OCI-LY1 (cell line): ENCODE results near the gene NT5DC2.

ENCODE experiments used
- H2AFZ ChIP-seq: fragments of 200-600 bp; sonication (generic), shearing (Covaris generic); 2 replicates; pipeline ENCODE4 v1.6.0; 2014; ENCODE audit warnings: antibody characterized with exemption, mild to moderate bottlenecking, low read length
- H3F3A ChIP-seq: fragments of 200-600 bp; sonication (generic), shearing (Covaris generic); 2 replicates; pipeline ENCODE4 v1.6.0; 2014; ENCODE audit warnings: mild to moderate bottlenecking, antibody characterized with exemption, low read length, moderate library complexity; ENCODE audit not compliant: insufficient read depth
- H3K27ac ChIP-seq: fragments of 200-600 bp; sonication (generic); 2 replicates; pipeline ENCODE4 v1.5.1; 2014; ENCODE audit warnings: low read length, mixed run types, mild to moderate bottlenecking, low read depth; ENCODE audit not compliant: poor library complexity, severe bottlenecking
- H3K27me3 ChIP-seq: fragments of 200-600 bp; sonication (generic); 2 replicates; pipeline ENCODE4 v1.6.0; 2014; ENCODE audit warnings: antibody characterized with exemption, mild to moderate bottlenecking, low read length, moderate library complexity; ENCODE audit not compliant: insufficient read depth
- H3K36me3 ChIP-seq: fragments of 200-600 bp; sonication (generic); 2 replicates; pipeline ENCODE4 v1.6.1; 2014; ENCODE audit warnings: mild to moderate bottlenecking, antibody characterized with exemption, low read length, moderate library complexity, mixed read lengths; ENCODE audit not compliant: insufficient read depth
- H3K4me1 ChIP-seq: fragments of 200-600 bp; sonication (generic); 2 replicates; pipeline ENCODE4 v1.5.1; 2014; ENCODE audit warnings: mild to moderate bottlenecking, low read length, moderate library complexity; ENCODE audit not compliant: insufficient read depth, severe bottlenecking
- H3K4me2 ChIP-seq: fragments of 200-600 bp; sonication (generic), shearing (Covaris generic); 2 replicates; pipeline ENCODE4 v1.6.1; 2014; ENCODE audit warnings: low read length
- H3K4me3 ChIP-seq: fragments of 200-600 bp; sonication (generic); 2 replicates; pipeline ENCODE4 v1.5.1; 2014; ENCODE audit warnings: low read length, low read depth, mild to moderate bottlenecking, mixed read lengths; ENCODE audit not compliant: poor library complexity, severe bottlenecking
- H3K79me2 ChIP-seq: fragments of 200-600 bp; shearing (Covaris generic); 2 replicates; pipeline ENCODE4 v1.6.1; 2016; ENCODE audit warnings: mixed run types, low read length, mixed read lengths; ENCODE audit not compliant: insufficient read depth
- H3K9ac ChIP-seq: fragments of 200-600 bp; sonication (generic), shearing (Covaris generic); 2 replicates; pipeline ENCODE4 v1.6.1; 2014; ENCODE audit warnings: mild to moderate bottlenecking, low read length, mixed read lengths
- H3K9me2 ChIP-seq: fragments of 200-600 bp; sonication (generic), shearing (Covaris generic); 2 replicates; pipeline ENCODE4 v1.6.1; 2014; ENCODE audit warnings: low read depth, mild to moderate bottlenecking, low read length, mixed read lengths
- H3K9me3 ChIP-seq: fragments of 200-600 bp; shearing (Covaris generic); 2 replicates; pipeline ENCODE4 v1.6.1; 2014; ENCODE audit warnings: low read length, mixed read lengths
- H4K20me1 ChIP-seq: fragments of 200-600 bp; sonication (generic), shearing (Covaris generic); 2 replicates; pipeline ENCODE4 v1.6.0; 2016; ENCODE audit warnings: mild to moderate bottlenecking, low read length; ENCODE audit not compliant: insufficient read depth
- EZH2 ChIP-seq: fragments of 200-600 bp; sonication (generic), shearing (Covaris generic); IDR thresholded peaks from 2 replicates; pipeline ENCODE4 v1.8.0; 2017; ENCODE audit warnings: borderline replicate concordance, mixed run types, mild to moderate bottlenecking, antibody characterized with exemption, low read length, moderate library complexity, mixed read lengths
- TF ChIP-seq, protein P1 (sequence below): fragments of 200-600 bp; sonication (generic), shearing (Covaris generic); IDR thresholded peaks from 2 replicates; pipeline ENCODE4 v1.5.1; 2017; ENCODE audit warnings: mild to moderate bottlenecking, antibody characterized with exemption, low read length, moderate library complexity, mixed read lengths

The NT5DC2 gene

DNA sequence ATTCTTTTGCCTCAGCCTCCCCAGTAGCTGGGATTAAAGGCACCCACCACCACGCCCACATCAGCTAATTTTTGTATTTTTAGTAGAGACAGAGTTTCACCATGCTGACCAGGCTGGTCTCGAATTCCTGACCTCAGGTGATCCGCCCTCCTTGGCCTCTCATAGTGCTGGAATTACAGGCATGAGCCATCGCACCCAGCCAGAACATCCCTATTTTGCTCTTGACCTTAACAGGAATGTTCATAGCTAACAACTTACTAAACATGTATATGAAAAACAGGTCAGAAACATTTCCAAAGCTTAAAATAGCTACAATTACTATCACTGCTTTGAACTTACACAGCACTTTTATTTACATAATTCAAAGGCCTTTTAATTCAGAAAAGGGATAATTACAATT is 36.4 kb upstream of the NT5DC2 start:
- Histone ChIP-seq H3K9ac (no peak overlapping the region), H3F3A (no peaks in the 10 kb centered on the region), H3K79me2 (no peaks in the 10 kb centered on the region), H3K4me2 (no peak overlapping the region), H3K27ac (no peak overlapping the region), H2AFZ (no peak overlapping the region), H3K9me2 (no peaks in the 10 kb centered on the region), H3K9me3 (no peaks in the 10 kb centered on the region), H3K4me3 (no peak overlapping the region), H3K27me3 (no peaks in the 10 kb centered on the region), H3K36me3 (peaks cover 24% of the 10 kb centered on the region), H4K20me1 (no peaks in the 10 kb centered on the region), H3K4me1 (no peaks in the 10 kb centered on the region)
- TF ChIP-seq, protein P1, sequence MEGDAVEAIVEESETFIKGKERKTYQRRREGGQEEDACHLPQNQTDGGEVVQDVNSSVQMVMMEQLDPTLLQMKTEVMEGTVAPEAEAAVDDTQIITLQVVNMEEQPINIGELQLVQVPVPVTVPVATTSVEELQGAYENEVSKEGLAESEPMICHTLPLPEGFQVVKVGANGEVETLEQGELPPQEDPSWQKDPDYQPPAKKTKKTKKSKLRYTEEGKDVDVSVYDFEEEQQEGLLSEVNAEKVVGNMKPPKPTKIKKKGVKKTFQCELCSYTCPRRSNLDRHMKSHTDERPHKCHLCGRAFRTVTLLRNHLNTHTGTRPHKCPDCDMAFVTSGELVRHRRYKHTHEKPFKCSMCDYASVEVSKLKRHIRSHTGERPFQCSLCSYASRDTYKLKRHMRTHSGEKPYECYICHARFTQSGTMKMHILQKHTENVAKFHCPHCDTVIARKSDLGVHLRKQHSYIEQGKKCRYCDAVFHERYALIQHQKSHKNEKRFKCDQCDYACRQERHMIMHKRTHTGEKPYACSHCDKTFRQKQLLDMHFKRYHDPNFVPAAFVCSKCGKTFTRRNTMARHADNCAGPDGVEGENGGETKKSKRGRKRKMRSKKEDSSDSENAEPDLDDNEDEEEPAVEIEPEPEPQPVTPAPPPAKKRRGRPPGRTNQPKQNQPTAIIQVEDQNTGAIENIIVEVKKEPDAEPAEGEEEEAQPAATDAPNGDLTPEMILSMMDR, result no peak
- TF ChIP-seq EZH2, result no peak

DNA sequence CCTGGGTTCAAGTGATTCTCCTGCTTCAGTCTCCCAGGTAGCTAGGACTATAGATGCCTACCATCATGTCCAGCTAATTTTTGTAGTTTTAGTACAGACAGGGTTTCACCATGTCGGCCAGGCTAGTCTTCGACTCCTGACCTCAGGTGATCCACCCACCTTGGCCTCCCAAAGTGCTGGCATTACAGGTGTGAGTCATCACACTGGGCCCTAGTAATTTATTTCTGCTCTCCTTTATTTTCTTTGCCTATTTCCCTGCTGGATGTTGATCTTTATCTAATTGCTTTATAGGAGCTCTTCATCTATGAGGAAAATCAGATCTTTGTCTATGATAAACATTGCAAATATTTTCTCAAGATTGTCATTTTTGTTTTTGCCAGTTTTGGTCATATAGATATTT is 34.4 kb upstream of the NT5DC2 start:
- Histone ChIP-seq H3K79me2 (no peaks in the 10 kb centered on the region), H3K4me1 (no peaks in the 10 kb centered on the region), H3K27ac (no peak overlapping the region), H3F3A (no peaks in the 10 kb centered on the region), H3K4me2 (no peak overlapping the region), H2AFZ (no peak overlapping the region), H3K36me3 (peaks cover 23% of the 10 kb centered on the region), H3K27me3 (no peaks in the 10 kb centered on the region), H3K9me3 (no peaks in the 10 kb centered on the region), H3K9ac (no peak overlapping the region), H4K20me1 (no peaks in the 10 kb centered on the region), H3K4me3 (no peak overlapping the region), H3K9me2 (no peaks in the 10 kb centered on the region)
- TF ChIP-seq EZH2, result no peak
- TF ChIP-seq, protein P1, result no peak

DNA sequence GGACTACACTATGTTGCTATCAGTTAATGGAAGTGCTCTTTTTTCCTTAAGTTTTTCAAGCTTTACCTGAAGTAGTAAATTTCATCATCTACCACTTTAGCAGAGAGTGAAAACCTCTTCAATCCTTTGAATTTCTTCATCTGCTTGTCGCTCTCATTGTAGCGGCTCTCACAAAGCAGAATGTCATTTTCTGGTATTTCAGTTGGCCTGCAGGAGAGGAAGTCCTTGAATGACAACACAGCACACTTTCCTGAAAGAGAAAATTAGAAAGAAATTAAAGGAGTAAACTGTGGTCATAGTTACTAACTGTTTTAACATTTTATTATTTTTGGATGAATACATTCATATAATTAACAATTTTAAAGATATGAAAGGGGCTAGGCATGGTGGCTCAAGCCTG is 30.3 kb upstream of the NT5DC2 start:
- no peaks in the 10 kb centered on the region for H3K9me3 ChIP-seq
- H3K4me3 ChIP-seq, result no peak overlapping the region
- H3K4me2 ChIP-seq, result no peak overlapping the region
- no peaks in the 10 kb centered on the region for H3K79me2 ChIP-seq
- no peaks in the 10 kb centered on the region for H4K20me1 ChIP-seq
- no peak overlapping the region for H2AFZ ChIP-seq
- H3K27me3 ChIP-seq, result no peaks in the 10 kb centered on the region
- peaks cover 46% of the 10 kb centered on the region for H3K36me3 ChIP-seq
- H3F3A ChIP-seq, result no peaks in the 10 kb centered on the region
- no peaks in the 10 kb centered on the region for H3K9me2 ChIP-seq
- no peak overlapping the region for H3K9ac ChIP-seq
- TF ChIP-seq, protein P1, result no peak
- no peak for TF ChIP-seq EZH2
- H3K27ac ChIP-seq, result no peak overlapping the region
- no peaks in the 10 kb centered on the region for H3K4me1 ChIP-seq
